Measurements from ENCODE around the gene CXorf51B. TPM values are rescaled to one million over a fixed set of nuclear protein-coding genes. Genes with fewer than 3 reads are reported as not detected.
"Not testable (repeated sequence)": the region's sequence is repeated elsewhere in the genome, so short reads cannot be mapped to it uniquely, and the experiment has no call there.

The CXorf51B gene
- total RNA-seq (2021; fragmentation: NEBNext Ultra II Directional; extraction: Animal tissue kit (Norgen Biotek cat#: 25700)) (not detected in 2 replicates), polyA plus RNA-seq (2011; rRNA removed) (not detected in 2 replicates), polyA minus RNA-seq (2011; rRNA and poly(A)+ RNA removed) (not detected in 2 replicates)
- not detected for polyA plus RNA-seq (2011; cell fraction: cytosol; rRNA removed)
- not detected for polyA plus RNA-seq (2011; cell fraction: nucleus; rRNA removed)
- polyA plus RNA-seq (2012, experiment 1 of 2): not detected in 4 replicates
- not detected for polyA plus RNA-seq (2012, experiment 2 of 2)
- polyA plus RNA-seq (2013, experiment 1 of 2): not detected
- polyA plus RNA-seq (2013, experiment 2 of 2): not detected
- polyA minus RNA-seq (2011; cell fraction: cytosol; rRNA and poly(A)+ RNA removed): not detected
- not detected for polyA minus RNA-seq (2011; cell fraction: nucleus; rRNA and poly(A)+ RNA removed)
- long read RNA-seq, experiment 1: 0 reads
- long read RNA-seq, experiment 2: 0 reads

- H4K20me1 ChIP-seq (replicated peaks in 1 of 2; ENCODE audit: control insufficient read depth in 1 of 2, insufficient read depth in 2 of 2, low read length in 2 of 2); H3K4ac ChIP-seq (replicated peaks; ENCODE audit: insufficient read length, low read depth, low read length); H4K8ac ChIP-seq (ENCODE audit: extremely low read depth, insufficient read depth, low read length); CTCF ChIA-PET (ENCODE audit: partially characterized antibody); H3K4me3 ChIP-seq (ENCODE audit: extremely low read depth in 1 of 4, insufficient read depth in 2 of 4, low read depth in 3 of 4, low read length in 4 of 4); H2BK5ac ChIP-seq (ENCODE audit: low read depth, low read length); H2BK15ac ChIP-seq (ENCODE audit: low read length); H2BK20ac ChIP-seq (ENCODE audit: low read length); POLR2A ChIA-PET (ENCODE audit: partially characterized antibody); H2BK120ac ChIP-seq (replicated peaks; ENCODE audit: low read depth, low read length); H3K4me2 ChIP-seq (ENCODE audit: insufficient read depth in 1 of 2, low read depth in 2 of 2, low read length in 2 of 2); DNase-seq (ENCODE audit: low read depth in 1 of 2, low spot score in 2 of 2); H3K79me1 ChIP-seq (ENCODE audit: low read depth, low read length); H3K9ac ChIP-seq (replicated peaks in 1 of 4; ENCODE audit: extremely low read depth in 1 of 4, low read depth in 3 of 4, low read length in 3 of 4); H4K5ac ChIP-seq (ENCODE audit: insufficient read length, low read depth, low read length); H3K36me3 ChIP-seq (ENCODE audit: control insufficient read depth in 2 of 4, insufficient read depth in 4 of 4, low read length in 3 of 4); H4K91ac ChIP-seq (replicated peaks; ENCODE audit: insufficient read length, low read length); H3K27me3 ChIP-seq (replicated peaks in 1 of 4; ENCODE audit: control insufficient read depth in 3 of 4, extremely low read depth in 1 of 4, insufficient read depth in 3 of 4, low read length in 3 of 4); H3K23ac ChIP-seq (ENCODE audit: insufficient read length); H3K27ac ChIP-seq (ENCODE audit: low read depth, low read length); H3K4me1 ChIP-seq (replicated peaks in 1 of 4; ENCODE audit: control insufficient read depth in 3 of 4, insufficient read depth in 4 of 4, low read length in 3 of 4); H2AK5ac ChIP-seq (ENCODE audit: low read depth, low read length); H3K9me3 ChIP-seq (ENCODE audit: insufficient read depth in 2 of 2, low read depth in 1 of 2, low read length in 1 of 2); H3K14ac ChIP-seq (ENCODE audit: insufficient read length); H2BK12ac ChIP-seq (ENCODE audit: low read depth, low read length); H3K18ac ChIP-seq (ENCODE audit: extremely low read depth, low read length); H3K23me2 ChIP-seq (ENCODE audit: low read depth, low read length); H3K79me2 ChIP-seq (ENCODE audit: control insufficient read depth in 1 of 2, insufficient read depth in 2 of 2, low read length in 2 of 2); H2AFZ ChIP-seq (ENCODE audit: low read length); H3K56ac ChIP-seq (replicated peaks; ENCODE audit: insufficient read length, low read depth, low read length): not testable (repeated sequence)
- no CpG with 5 or more reads among the region's 3 CpGs for WGBS, 2 experiments (ENCODE audit: extremely low coverage in 1 of 2, insufficient coverage in 1 of 2, insufficient read length in 1 of 2, insufficient replicate concordance in 2 of 2, low coverage in 1 of 2, low lambda C conversion rate in 2 of 2, missing lambda C conversion rate in 1 of 2)
- FAIRE-seq: peak; percentile 60
These were observed at the start of gene CXorf51B for GRCh38 chrX:146809471-146809870. CXorf51B (plus strand) TSS chrX:146809771; CDS start chrX:146809792, 21 bp downstream.

- H3K4ac ChIP-seq (replicated peaks; ENCODE audit: insufficient read length, low read depth, low read length); H3K79me2 ChIP-seq (ENCODE audit: control insufficient read depth in 1 of 2, insufficient read depth in 2 of 2, low read length in 2 of 2); POLR2A ChIA-PET (ENCODE audit: partially characterized antibody); H3K18ac ChIP-seq (ENCODE audit: extremely low read depth, low read length); CTCF ChIA-PET (ENCODE audit: partially characterized antibody); DNase-seq (ENCODE audit: low read depth in 1 of 2, low spot score in 2 of 2); H3K27ac ChIP-seq (ENCODE audit: low read depth, low read length); H2BK12ac ChIP-seq (ENCODE audit: low read depth, low read length); H4K20me1 ChIP-seq (replicated peaks in 1 of 2; ENCODE audit: control insufficient read depth in 1 of 2, insufficient read depth in 2 of 2, low read length in 2 of 2); H2BK20ac ChIP-seq (ENCODE audit: low read length); H3K23ac ChIP-seq (ENCODE audit: insufficient read length); H3K9me3 ChIP-seq (ENCODE audit: insufficient read depth in 2 of 2, low read depth in 1 of 2, low read length in 1 of 2); H3K4me3 ChIP-seq (ENCODE audit: extremely low read depth in 1 of 4, insufficient read depth in 2 of 4, low read depth in 3 of 4, low read length in 4 of 4); H2AFZ ChIP-seq (ENCODE audit: low read length); FAIRE-seq; H2BK120ac ChIP-seq (replicated peaks; ENCODE audit: low read depth, low read length); H3K79me1 ChIP-seq (ENCODE audit: low read depth, low read length); H3K9ac ChIP-seq (replicated peaks in 1 of 4; ENCODE audit: extremely low read depth in 1 of 4, low read depth in 3 of 4, low read length in 3 of 4); H3K56ac ChIP-seq (replicated peaks; ENCODE audit: insufficient read length, low read depth, low read length); H3K36me3 ChIP-seq (ENCODE audit: control insufficient read depth in 2 of 4, insufficient read depth in 4 of 4, low read length in 3 of 4); H3K14ac ChIP-seq (ENCODE audit: insufficient read length); H4K8ac ChIP-seq (ENCODE audit: extremely low read depth, insufficient read depth, low read length); H3K23me2 ChIP-seq (ENCODE audit: low read depth, low read length); H4K91ac ChIP-seq (replicated peaks; ENCODE audit: insufficient read length, low read length); H3K4me1 ChIP-seq (replicated peaks in 1 of 4; ENCODE audit: control insufficient read depth in 3 of 4, insufficient read depth in 4 of 4, low read length in 3 of 4); H2AK5ac ChIP-seq (ENCODE audit: low read depth, low read length); H2BK15ac ChIP-seq (ENCODE audit: low read length); H2BK5ac ChIP-seq (ENCODE audit: low read depth, low read length); H4K5ac ChIP-seq (ENCODE audit: insufficient read length, low read depth, low read length); H3K4me2 ChIP-seq (ENCODE audit: insufficient read depth in 1 of 2, low read depth in 2 of 2, low read length in 2 of 2); H3K27me3 ChIP-seq (replicated peaks in 1 of 4; ENCODE audit: control insufficient read depth in 3 of 4, extremely low read depth in 1 of 4, insufficient read depth in 3 of 4, low read length in 3 of 4): not testable (repeated sequence)
- no CpG with 5 or more reads among the region's 3 CpGs for WGBS, 2 experiments (ENCODE audit: extremely low coverage in 1 of 2, insufficient coverage in 1 of 2, insufficient read length in 1 of 2, insufficient replicate concordance in 2 of 2, low coverage in 1 of 2, low lambda C conversion rate in 2 of 2, missing lambda C conversion rate in 1 of 2)
These were observed 5.1 kb downstream of the CXorf51B start, which contains the start of gene CXorf51A for GRCh38 chrX:146814644-146815043. CXorf51A (minus strand) TSS chrX:146814744; CDS start chrX:146814723, 21 bp downstream.

All from H1 (cell line).